Adrenal gland (tissue), 12 donors: Measurements from ENCODE around the gene RPS6KA2. TPM values are rescaled to one million over a fixed set of nuclear protein-coding genes. Genes with fewer than 3 reads are reported as not detected.

Experiments used
- DNase-seq, 7 donors: peaks; one replicate each; pipeline ENCODE4 v3.0.0-alpha.2; 2019 to 2020
- H3K27ac ChIP-seq, 5 donors: fragments of 200-600 bp; sonication (generic) in 4 of 5; 1 replicate in 3 of 5; 2 replicates in 2 of 5; pipeline versions ENCODE4 v1.5.1 to v1.8.0; 2016 to 2020; ENCODE audit warnings: mild to moderate bottlenecking in 1 of 5
- H3K27me3 ChIP-seq: fragments of 200-600 bp; 2 replicates; pipeline ENCODE4 v1.8.0; 2021
- H3K36me3 ChIP-seq, 2 donors: fragments of 200-600 bp; replicated peaks in 1 of 2; 1 replicate in 1 of 2; 2 replicates in 1 of 2; pipeline versions ENCODE4 v1.5.1 to v1.8.0; 2018 to 2022
- H3K4me1 ChIP-seq, 2 donors: fragments of 200-600 bp; replicated peaks in 1 of 2; 1 replicate in 1 of 2; 2 replicates in 1 of 2; pipeline versions ENCODE4 v1.5.1 to v1.8.0; 2018 to 2021
- H3K4me3 ChIP-seq, 4 donors: fragments of 200-600 bp; sonication (generic) in 3 of 4; one replicate each; pipeline ENCODE4 v1.5.1; 2016 to 2018
- H3K9me3 ChIP-seq, 3 donors: fragments of 200-600 bp; sonication (generic) in 1 of 3; replicated peaks in 1 of 3; 1 replicate in 2 of 3; 2 replicates in 1 of 3; pipeline versions ENCODE4 v1.5.1 to v1.8.0; 2016 to 2021
- POLR2A ChIP-seq, 2 donors: fragments of 450-650 bp; IDR thresholded peaks; one replicate each; pipeline ENCODE4 v1.6.1; 2017; ENCODE audit warnings: antibody characterized with exemption in 2 of 2, mild to moderate bottlenecking in 2 of 2, moderate library complexity in 1 of 2
- WGBS, 4 donors: extraction: QIAGEN DNeasy Blood & Tissue Kit in 2 of 4; methylation state at CpG; one replicate each; pipeline versions ENCODE4 v1.1.5 to v1.1.7; 2013 to 2017; 5-methylcytosine and 5-hydroxymethylcytosine counted together
- intact Hi-C, 2 donors: fragments of 100-400 bp; cut with DNase I; formaldehyde crosslinking; loops; one replicate each; pipeline versions ENCODE4 v1.14.1 to v1.15.0; 2022 to 2023
- polyA plus RNA-seq, 3 donors: library from polyadenylated mRNA; stranded (reverse); fragments of 200-250 nt in 2 of 3; fragments of 350-450 nt in 1 of 3; fragmentation: Illumina TruSeq in 1 of 3; extraction: RNeasy Lipid Tissue Mini Kit (QIAGEN cat#74804) in 1 of 3; gene quantifications; one replicate each; pipeline ENCODE4 v1.2.3, GENCODE V29; 2013 to 2014
- total RNA-seq, 9 donors: library from RNA; depleted of rRNA in 4 of 9; stranded (reverse); fragments of >200 nt in 4 of 9; fragments of 120-200 nt in 1 of 9; fragmentation: NEBNext Ultra II Directional in 1 of 9; extraction: Animal tissue kit (Norgen Biotek cat#: 25700) in 1 of 9; gene quantifications; one replicate each; pipeline versions ENCODE4 v1.1.0 to v1.2.4, GENCODE V29; 2013 to 2023
- TF ChIP-seq, protein P1 (sequence below), 6 experiments: fragments of 450-650 bp in 4 of 6; fragments of 200-600 bp in 2 of 6; sonication (generic) in 1 of 6; IDR thresholded peaks; 1 replicate in 5 of 6; 2 replicates in 1 of 6; pipeline versions ENCODE4 v1.5.1 to v1.8.0; 2016 to 2021; ENCODE audit warnings: antibody characterized with exemption in 6 of 6, mild to moderate bottlenecking in 2 of 6, moderate library complexity in 1 of 6
- donor health status: healthy with polysubstance abuse.
- donor health status: Bipolar disorder and iron deficiency.
- donor health status: DM: yes; HTN: yes; CAD: no.
- donor health status: DM: no; HTN: no; CAD: no.
- donor health status: DM: no; HTN: no; CAD: no.
- donor health status: DM: yes; HTN: yes; CAD: no.

RPS6KA2 gene
- total and polyA plus RNA-seq, 12 donors, result 7.0 to 40.4 (median 26.2) TPM

- intact Hi-C loops, result no loop called here
- H3K4me3 ChIP-seq, result no peak overlapping the region
- no peaks in the 10 kb centered on the region for H3K27me3 ChIP-seq
- no peaks in the 10 kb centered on the region for H3K9me3 ChIP-seq
- no peak for DNase-seq
- H3K27ac ChIP-seq, result no peak overlapping the region
- TF ChIP-seq POLR2A (IDR thresholded peaks at IDR 0.05), result no peak
- TF ChIP-seq, protein P1, sequence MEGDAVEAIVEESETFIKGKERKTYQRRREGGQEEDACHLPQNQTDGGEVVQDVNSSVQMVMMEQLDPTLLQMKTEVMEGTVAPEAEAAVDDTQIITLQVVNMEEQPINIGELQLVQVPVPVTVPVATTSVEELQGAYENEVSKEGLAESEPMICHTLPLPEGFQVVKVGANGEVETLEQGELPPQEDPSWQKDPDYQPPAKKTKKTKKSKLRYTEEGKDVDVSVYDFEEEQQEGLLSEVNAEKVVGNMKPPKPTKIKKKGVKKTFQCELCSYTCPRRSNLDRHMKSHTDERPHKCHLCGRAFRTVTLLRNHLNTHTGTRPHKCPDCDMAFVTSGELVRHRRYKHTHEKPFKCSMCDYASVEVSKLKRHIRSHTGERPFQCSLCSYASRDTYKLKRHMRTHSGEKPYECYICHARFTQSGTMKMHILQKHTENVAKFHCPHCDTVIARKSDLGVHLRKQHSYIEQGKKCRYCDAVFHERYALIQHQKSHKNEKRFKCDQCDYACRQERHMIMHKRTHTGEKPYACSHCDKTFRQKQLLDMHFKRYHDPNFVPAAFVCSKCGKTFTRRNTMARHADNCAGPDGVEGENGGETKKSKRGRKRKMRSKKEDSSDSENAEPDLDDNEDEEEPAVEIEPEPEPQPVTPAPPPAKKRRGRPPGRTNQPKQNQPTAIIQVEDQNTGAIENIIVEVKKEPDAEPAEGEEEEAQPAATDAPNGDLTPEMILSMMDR (IDR thresholded peaks at IDR 0.05), result no peak
- 85 to 91% (median 88%) methylated on average over 11 of the region's 11 CpGs for WGBS, 4 donors
- no peaks in the 10 kb centered on the region for H3K4me1 ChIP-seq
- no peaks in the 10 kb centered on the region for H3K36me3 ChIP-seq
These were observed 118.3 kb downstream of the RPS6KA2 start for GRCh38 chr6:166508726-166509125.

DNA sequence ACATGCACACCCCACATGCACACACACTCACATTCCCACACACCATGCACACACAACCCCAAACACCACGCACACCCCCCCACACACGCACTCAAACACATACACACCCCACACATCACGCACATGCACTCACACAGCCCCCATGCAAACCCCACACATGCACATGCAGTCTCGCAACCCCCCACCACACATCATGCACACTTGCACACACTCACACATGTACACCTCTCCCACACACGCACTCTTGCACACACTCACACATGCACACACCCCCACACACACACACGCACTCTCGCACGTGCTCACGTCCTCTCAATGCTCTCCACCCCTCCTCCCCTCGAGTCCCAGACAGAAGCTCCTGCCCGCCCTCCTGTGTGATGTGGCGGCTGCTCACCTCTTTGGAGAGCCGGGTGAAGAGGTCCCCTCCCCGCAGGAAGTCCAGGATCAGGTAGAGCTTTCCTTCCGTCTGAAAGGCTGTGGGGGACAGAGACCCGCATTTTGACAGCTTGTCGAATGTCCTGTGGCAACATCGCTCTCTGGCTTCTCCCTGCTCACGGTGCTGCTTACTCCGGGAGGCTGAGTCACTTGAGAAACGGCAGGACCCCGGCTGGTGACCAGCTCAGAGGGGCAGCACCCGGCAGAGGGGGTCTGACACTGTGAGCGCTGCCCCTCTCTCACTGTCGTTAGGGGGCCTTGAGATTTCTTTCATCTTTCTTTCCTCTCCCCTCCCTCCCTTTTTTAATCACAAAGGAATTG lies 119.1 kb downstream of the RPS6KA2 start:
- TF ChIP-seq, protein P1 (IDR thresholded peaks at IDR 0.05), result no peak
- TF ChIP-seq POLR2A (IDR thresholded peaks at IDR 0.05), result no peak
- WGBS, 4 donors, result 81 to 89% (median 86%) methylated on average over 25 of the region's 25 CpGs

GRCh38 chr6:166507380-166507779 lies 119.7 kb downstream of the RPS6KA2 start:
- Histone ChIP-seq H3K36me3 (no peaks in the 10 kb centered on the region), H3K27me3 (no peaks in the 10 kb centered on the region), H3K27ac (no peak overlapping the region), H3K9me3 (no peaks in the 10 kb centered on the region), H3K4me1 (no peaks in the 10 kb centered on the region), H3K4me3 (no peak overlapping the region)
- intact Hi-C loops, result no loop called here
- DNase-seq, result no peak
- WGBS, 4 donors, result 89 to 97% (median 96%) methylated on average over 2 of the region's 2 CpGs
- no peak for TF ChIP-seq POLR2A (IDR thresholded peaks at IDR 0.05)
- TF ChIP-seq, protein P1 (IDR thresholded peaks at IDR 0.05), result no peak

More for the DNA sequence above, 119.1 kb downstream of the RPS6KA2 start:
- no peak for DNase-seq
- H3K9me3 ChIP-seq, result no peaks in the 10 kb centered on the region
- H3K4me1 ChIP-seq, result no peaks in the 10 kb centered on the region
- no peaks in the 10 kb centered on the region for H3K36me3 ChIP-seq
- H3K27me3 ChIP-seq, result no peaks in the 10 kb centered on the region
- H3K4me3 ChIP-seq, result no peak overlapping the region
- intact Hi-C loops, result no loop called here
- no peak overlapping the region for H3K27ac ChIP-seq

GRCh38 chr6:166505133-166505905 lies 121.7 kb downstream of the RPS6KA2 start:
- TF ChIP-seq, protein P1 (IDR thresholded peaks at IDR 0.05), result no peak
- no peak for TF ChIP-seq POLR2A (IDR thresholded peaks at IDR 0.05)
- no peak overlapping the region for H3K27ac ChIP-seq
- no peak for DNase-seq
- H3K36me3 ChIP-seq, result no peaks in the 10 kb centered on the region
- H3K4me3 ChIP-seq, result no peak overlapping the region
- H3K27me3 ChIP-seq, result no peaks in the 10 kb centered on the region
- H3K4me1 ChIP-seq, result no peaks in the 10 kb centered on the region
- intact Hi-C loops, result no loop called here
- 96 to 97% (median 97%) methylated on average over 27 to 28 of the region's 28 CpGs for WGBS, 4 donors
- H3K9me3 ChIP-seq, result no peaks in the 10 kb centered on the region
